Measurements from ENCODE around the gene CCDC33.

- no peak for TF ChIP-seq EP300 (IDR thresholded peaks at IDR 0.05; ENCODE audit: borderline replicate concordance)
- TF ChIP-seq CREB1 (IDR thresholded peaks at IDR 0.05; ENCODE audit: low read depth), result no peak
- no peak for TF ChIP-seq FOXM1 (IDR thresholded peaks at IDR 0.05; ENCODE audit: borderline replicate concordance, low read depth)
- TF ChIP-seq TAF1 (IDR thresholded peaks at IDR 0.05; ENCODE audit: low read depth), result no peak
- TF ChIP-seq EGR1 (IDR thresholded peaks at IDR 0.05), result no peak
- no peak for TF ChIP-seq CEBPB (IDR thresholded peaks at IDR 0.05)
- TF ChIP-seq USF1 (IDR thresholded peaks at IDR 0.05), result no peak
- TF ChIP-seq RAD21 (IDR thresholded peaks at IDR 0.05; ENCODE audit: low read depth), result no peak
These were observed 101.6 kb downstream of the CCDC33 start for GRCh38 chr15:74337607-74338211.
